ENCODE data around the gene CYP2D6.
"Not testable (repeated sequence)": the region's sequence is repeated elsewhere in the genome, so short reads cannot be mapped to it uniquely, and the experiment has no call there.

- TF ChIP-seq CTCF (conservative IDR thresholded peaks at IDR 0.05); EZH2 (IDR thresholded peaks at IDR 0.05; ENCODE audit: low read depth): not testable (repeated sequence)
These were observed at the start of gene CYP2D6 for GRCh38 chr22:42130639-42131431.
